ENCODE data around the gene THRB.
A peak's percentile ranks its signal among the peaks of the same experiment; 100 is the strongest.

The THRB gene

GRCh38 chr3:24270204-24270691 is 224.4 kb downstream of the THRB start:
- FAIRE-seq (no peak), DNase-seq (ENCODE audit: insufficient read length, low spot score) (no peak)
- TF ChIP-seq TAF1 (IDR thresholded peaks at IDR 0.05; ENCODE audit: low read depth, low read length) (no peak), POLR2A (IDR thresholded peaks at IDR 0.05; ENCODE audit: low read depth, low read length) (no peak), SPI1 (IDR thresholded peaks at IDR 0.05; ENCODE audit: low read depth, low read length) (no peak), POU2F2 (IDR thresholded peaks at IDR 0.05; ENCODE audit: low read depth, low read length) (no peak), PAX5 (IDR thresholded peaks at IDR 0.05; ENCODE audit: insufficient read depth, low read length, severe bottlenecking) (no peak), POLR2AphosphoS5 (IDR thresholded peaks at IDR 0.05; ENCODE audit: low read depth, low read length) (no peak)

- peak; percentile 76 for FAIRE-seq
- TF ChIP-seq POLR2A (IDR thresholded peaks at IDR 0.05; ENCODE audit: low read depth, low read length) (no peak), POLR2AphosphoS5 (IDR thresholded peaks at IDR 0.05; ENCODE audit: low read depth, low read length) (no peak), PAX5 (IDR thresholded peaks at IDR 0.05; ENCODE audit: insufficient read depth, low read length, severe bottlenecking) (no peak), SPI1 (IDR thresholded peaks at IDR 0.05; ENCODE audit: low read depth, low read length) (no peak), POU2F2 (IDR thresholded peaks at IDR 0.05; ENCODE audit: low read depth, low read length) (no peak), TAF1 (IDR thresholded peaks at IDR 0.05; ENCODE audit: low read depth, low read length) (no peak)
- peak; percentile 16 for DNase-seq (ENCODE audit: insufficient read length, low spot score)
These were observed 229.9 kb downstream of the THRB start for GRCh38 chr3:24264748-24265158.

DNA sequence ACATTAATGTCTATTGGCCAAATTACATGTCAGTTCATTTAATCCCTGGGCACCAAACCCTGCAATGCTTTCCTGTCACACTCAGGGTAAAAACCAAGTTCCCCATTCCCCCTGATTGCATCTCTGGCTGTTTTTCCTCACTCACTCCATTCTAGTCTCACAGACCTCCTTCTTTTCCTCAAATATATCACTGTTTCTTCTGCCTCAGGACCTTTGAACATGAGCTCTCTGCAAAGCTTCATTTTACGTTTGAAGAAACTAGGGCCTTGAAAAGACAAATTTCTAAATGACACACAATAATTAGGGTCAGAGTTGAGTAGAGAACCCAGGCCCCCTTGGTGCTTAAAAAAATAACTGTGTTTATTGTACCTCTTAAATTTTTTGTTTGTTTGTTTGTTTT is 230.6 kb downstream of the THRB start:
- no peak for FAIRE-seq
- no peak for DNase-seq (ENCODE audit: insufficient read length, low spot score)
- TF ChIP-seq TAF1 (IDR thresholded peaks at IDR 0.05; ENCODE audit: low read depth, low read length) (no peak), POLR2AphosphoS5 (IDR thresholded peaks at IDR 0.05; ENCODE audit: low read depth, low read length) (no peak), SPI1 (IDR thresholded peaks at IDR 0.05; ENCODE audit: low read depth, low read length) (no peak), POLR2A (IDR thresholded peaks at IDR 0.05; ENCODE audit: low read depth, low read length) (no peak), POU2F2 (IDR thresholded peaks at IDR 0.05; ENCODE audit: low read depth, low read length) (no peak), PAX5 (IDR thresholded peaks at IDR 0.05; ENCODE audit: insufficient read depth, low read length, severe bottlenecking) (no peak)

DNA sequence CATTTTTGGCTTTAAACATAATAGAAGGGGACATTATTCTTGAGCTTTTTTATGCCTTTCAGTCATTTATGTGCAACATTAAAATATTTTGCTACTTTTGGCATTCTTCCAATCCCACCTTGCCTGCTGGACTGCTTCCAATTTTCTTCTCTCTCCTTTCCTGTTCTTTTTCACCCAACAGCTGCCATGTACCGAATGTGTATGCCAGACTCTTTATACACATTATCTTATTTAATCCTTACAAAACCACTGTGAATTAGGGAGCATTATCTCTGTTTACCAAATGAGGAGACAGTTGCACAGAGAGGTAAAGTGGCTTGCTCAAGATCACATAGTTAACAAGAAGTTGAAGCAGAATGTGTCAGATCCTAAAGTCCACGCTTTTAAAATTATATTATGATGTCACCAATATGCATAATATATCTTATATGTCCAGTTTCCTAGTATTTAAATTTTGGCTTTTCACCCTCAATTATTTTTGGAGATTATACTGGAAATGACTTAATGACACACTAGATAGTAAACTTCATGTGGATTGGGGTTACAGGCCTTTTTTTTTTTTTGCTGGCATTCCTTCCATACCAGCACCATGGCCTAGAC is 231.5 kb downstream of the THRB start:
- DNase-seq (ENCODE audit: insufficient read length, low spot score) = no peak
- FAIRE-seq = no peak
- TF ChIP-seq PAX5 (IDR thresholded peaks at IDR 0.05; ENCODE audit: insufficient read depth, low read length, severe bottlenecking) = no peak
- no peak for TF ChIP-seq SPI1 (IDR thresholded peaks at IDR 0.05; ENCODE audit: low read depth, low read length)
- no peak for TF ChIP-seq POLR2A (IDR thresholded peaks at IDR 0.05; ENCODE audit: low read depth, low read length)
- TF ChIP-seq TAF1 (IDR thresholded peaks at IDR 0.05; ENCODE audit: low read depth, low read length) = no peak
- no peak for TF ChIP-seq POU2F2 (IDR thresholded peaks at IDR 0.05; ENCODE audit: low read depth, low read length)
- TF ChIP-seq POLR2AphosphoS5 (IDR thresholded peaks at IDR 0.05; ENCODE audit: low read depth, low read length) = no peak

- DNase-seq (ENCODE audit: insufficient read length, low spot score) = no peak
- no peak for TF ChIP-seq PAX5 (IDR thresholded peaks at IDR 0.05; ENCODE audit: insufficient read depth, low read length, severe bottlenecking)
- TF ChIP-seq TAF1 (IDR thresholded peaks at IDR 0.05; ENCODE audit: low read depth, low read length) = no peak
- TF ChIP-seq SPI1 (IDR thresholded peaks at IDR 0.05; ENCODE audit: low read depth, low read length) = no peak
- TF ChIP-seq POLR2A (IDR thresholded peaks at IDR 0.05; ENCODE audit: low read depth, low read length) = no peak
- TF ChIP-seq POU2F2 (IDR thresholded peaks at IDR 0.05; ENCODE audit: low read depth, low read length) = no peak
- no peak for TF ChIP-seq POLR2AphosphoS5 (IDR thresholded peaks at IDR 0.05; ENCODE audit: low read depth, low read length)
- FAIRE-seq = no peak
These were observed 233.1 kb downstream of the THRB start for GRCh38 chr3:24261521-24261920.

DNA sequence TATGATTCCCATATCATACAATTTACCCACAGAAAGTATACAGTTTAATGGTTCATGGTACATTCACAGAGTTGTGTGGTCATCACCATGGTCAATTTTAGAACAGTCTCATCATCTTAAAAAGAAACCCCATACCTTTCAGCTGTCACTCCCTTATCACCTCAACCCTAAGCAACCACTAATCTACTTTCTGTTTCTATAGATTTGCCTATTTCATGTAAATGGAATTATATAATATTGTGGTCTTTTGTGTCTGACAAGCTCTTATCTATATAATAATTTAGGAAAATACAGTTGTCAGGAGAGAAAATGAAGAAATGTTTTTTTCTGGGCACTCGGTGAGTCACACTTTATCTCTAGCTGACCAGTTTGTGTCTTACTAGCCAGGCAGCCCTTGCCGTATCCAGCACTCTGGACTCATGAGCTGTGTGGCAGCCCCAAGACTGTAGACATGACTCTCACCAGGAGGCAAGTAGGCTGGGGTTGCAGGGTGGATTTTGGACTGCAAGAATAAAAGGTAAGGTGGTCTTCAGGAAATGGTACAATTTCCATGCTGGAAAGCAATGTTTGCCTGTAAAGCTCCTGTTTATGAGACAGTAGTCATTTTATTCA is 234.6 kb downstream of the THRB start:
- TF ChIP-seq SPI1 (IDR thresholded peaks at IDR 0.05; ENCODE audit: low read depth, low read length) (no peak), POLR2AphosphoS5 (IDR thresholded peaks at IDR 0.05; ENCODE audit: low read depth, low read length) (no peak)
- DNase-seq (ENCODE audit: insufficient read length, low spot score) = no peak
- no peak for FAIRE-seq

- TF ChIP-seq PAX5 (IDR thresholded peaks at IDR 0.05; ENCODE audit: insufficient read depth, low read length, severe bottlenecking) (no peak), POLR2A (IDR thresholded peaks at IDR 0.05; ENCODE audit: low read depth, low read length) (no peak), POU2F2 (IDR thresholded peaks at IDR 0.05; ENCODE audit: low read depth, low read length) (no peak), SPI1 (IDR thresholded peaks at IDR 0.05; ENCODE audit: low read depth, low read length) (no peak), TAF1 (IDR thresholded peaks at IDR 0.05; ENCODE audit: low read depth, low read length) (no peak), POLR2AphosphoS5 (IDR thresholded peaks at IDR 0.05; ENCODE audit: low read depth, low read length) (no peak)
- DNase-seq (ENCODE audit: insufficient read length, low spot score) (no peak), FAIRE-seq (no peak)
These were observed 235.7 kb downstream of the THRB start for GRCh38 chr3:24258727-24259600.

- DNase-seq (ENCODE audit: insufficient read length, low spot score) (no peak), FAIRE-seq (no peak)
- no peak for TF ChIP-seq SPI1 (IDR thresholded peaks at IDR 0.05; ENCODE audit: low read depth, low read length)
- no peak for TF ChIP-seq POLR2A (IDR thresholded peaks at IDR 0.05; ENCODE audit: low read depth, low read length)
- no peak for TF ChIP-seq POLR2AphosphoS5 (IDR thresholded peaks at IDR 0.05; ENCODE audit: low read depth, low read length)
- TF ChIP-seq TAF1 (IDR thresholded peaks at IDR 0.05; ENCODE audit: low read depth, low read length) = no peak
- TF ChIP-seq POU2F2 (IDR thresholded peaks at IDR 0.05; ENCODE audit: low read depth, low read length) = no peak
These were observed 236.4 kb downstream of the THRB start for GRCh38 chr3:24258260-24258659.

- TF ChIP-seq POLR2A (IDR thresholded peaks at IDR 0.05; ENCODE audit: low read depth, low read length) = no peak
- no peak for TF ChIP-seq TAF1 (IDR thresholded peaks at IDR 0.05; ENCODE audit: low read depth, low read length)
- no peak for TF ChIP-seq PAX5 (IDR thresholded peaks at IDR 0.05; ENCODE audit: insufficient read depth, low read length, severe bottlenecking)
- no peak for TF ChIP-seq POU2F2 (IDR thresholded peaks at IDR 0.05; ENCODE audit: low read depth, low read length)
- TF ChIP-seq POLR2AphosphoS5 (IDR thresholded peaks at IDR 0.05; ENCODE audit: low read depth, low read length) = no peak
- TF ChIP-seq SPI1 (IDR thresholded peaks at IDR 0.05; ENCODE audit: low read depth, low read length) = no peak
- no peak for DNase-seq (ENCODE audit: insufficient read length, low spot score)
- no peak for FAIRE-seq
These were observed 239.2 kb downstream of the THRB start for GRCh38 chr3:24255414-24255813.
